WERI-Rb-1 (cell line): ENCODE measurements around the gene SNRNP200.
"Not testable (repeated sequence)": the region's sequence is repeated elsewhere in the genome, so short reads cannot be mapped to it uniquely, and the experiment has no call there.

Experiments used
- DNase-seq: peaks from one replicate; pipeline ENCODE4 v3.0.0-alpha.2; 2020
- H3K27ac ChIP-seq: fragments of 250-450 bp; sonication (Bioruptor Pico); 2 replicates; pipeline ENCODE4 v1.5.1; 2020; ENCODE audit warnings: mild to moderate bottlenecking, moderate library complexity
- H3K27me3 ChIP-seq: fragments of 250-450 bp; sonication (Bioruptor Pico); 2 replicates; pipeline ENCODE4 v1.5.1; 2021; ENCODE audit warnings: mild to moderate bottlenecking, low read depth, moderate library complexity; ENCODE audit not compliant: insufficient read depth, severe bottlenecking
- H3K36me3 ChIP-seq: fragments of 250-450 bp; sonication (Bioruptor Pico); 2 replicates; pipeline ENCODE4 v1.5.1; 2020; ENCODE audit warnings: mild to moderate bottlenecking, moderate library complexity
- H3K4me3 ChIP-seq: 2 replicates; pipeline ENCODE4 v1.5.1; 2011; ENCODE audit warnings: low read depth, mild to moderate bottlenecking, control low read depth, low read length
- H3K9me3 ChIP-seq: fragments of 250-450 bp; sonication (Bioruptor Pico); 2 replicates; pipeline ENCODE4 v1.5.1; 2021; ENCODE audit warnings: mild to moderate bottlenecking, moderate library complexity; ENCODE audit not compliant: severe bottlenecking
- CTCF ChIP-seq: IDR thresholded peaks from 2 replicates; pipeline ENCODE4 v1.5.1; 2011; ENCODE audit warnings: low read depth, mild to moderate bottlenecking, control low read depth, inconsistent platforms, low read length

SNRNP200 gene

GRCh38 chr2:96308248-96308647, 2.9 kb upstream of the SNRNP200 start:
- no peaks in the 10 kb centered on the region for H3K27me3 ChIP-seq
- H3K9me3 ChIP-seq, result no peaks in the 10 kb centered on the region
- peaks cover 23% of the 10 kb centered on the region for H3K36me3 ChIP-seq
- DNase-seq, result no peak
- no peak for TF ChIP-seq CTCF
- no peak overlapping the region for H3K27ac ChIP-seq
- H3K4me3 ChIP-seq, result no peak overlapping the region

GRCh38 chr2:96306370-96306769, 1.0 kb upstream of the SNRNP200 start:
- no peak for TF ChIP-seq CTCF
- H3K27me3 ChIP-seq, result no peaks in the 10 kb centered on the region
- peak overlapping the region; percentile 95 for H3K4me3 ChIP-seq
- peaks cover 42% of the 10 kb centered on the region for H3K36me3 ChIP-seq
- no peaks in the 10 kb centered on the region for H3K9me3 ChIP-seq
- H3K27ac ChIP-seq, result peak overlapping the region; percentile 94
- DNase-seq, result no peak

GRCh38 chr2:96305979-96306308, 598 bp upstream of the SNRNP200 start:
- DNase-seq, result no peak
- peaks cover 46% of the 10 kb centered on the region for H3K36me3 ChIP-seq
- peak overlapping the region; percentile 94 for H3K27ac ChIP-seq
- H3K9me3 ChIP-seq, result no peaks in the 10 kb centered on the region
- no peak for TF ChIP-seq CTCF
- peak overlapping the region; percentile 95 for H3K4me3 ChIP-seq
- H3K27me3 ChIP-seq, result no peaks in the 10 kb centered on the region

GRCh38 chr2:96304606-96305005, 740 bp downstream of the SNRNP200 start:
- Histone ChIP-seq H3K27me3 (no peaks in the 10 kb centered on the region), H3K27ac (peak overlapping the region; percentile 94), H3K9me3 (no peaks in the 10 kb centered on the region), H3K4me3 (peak overlapping the region; percentile 95), H3K36me3 (peaks cover 60% of the 10 kb centered on the region)
- DNase-seq, result no peak
- no peak for TF ChIP-seq CTCF

GRCh38 chr2:96301865-96302264, 3.5 kb downstream of the SNRNP200 start:
- Histone ChIP-seq H3K9me3 (no peaks in the 10 kb centered on the region), H3K27ac (no peak overlapping the region), H3K4me3 (no peak overlapping the region), H3K36me3 (peaks cover 84% of the 10 kb centered on the region), H3K27me3 (no peaks in the 10 kb centered on the region)
- TF ChIP-seq CTCF, result no peak
- DNase-seq, result no peak

GRCh38 chr2:96296925-96297324, 8.4 kb downstream of the SNRNP200 start:
- no peak for DNase-seq
- H3K9me3 ChIP-seq, result no peaks in the 10 kb centered on the region
- no peaks in the 10 kb centered on the region for H3K27me3 ChIP-seq
- no peak overlapping the region for H3K27ac ChIP-seq
- no peak overlapping the region for H3K4me3 ChIP-seq
- H3K36me3 ChIP-seq, result peaks cover 99% of the 10 kb centered on the region
- TF ChIP-seq CTCF, result no peak

- H3K36me3 ChIP-seq, result peaks cover 99% of the 10 kb centered on the region
- not testable (repeated sequence) for H3K4me3 ChIP-seq, H3K9me3 ChIP-seq, H3K27me3 ChIP-seq, DNase-seq, H3K27ac ChIP-seq
Observed at GRCh38 chr2:96294271-96294670, 11.1 kb downstream of the SNRNP200 start.
